Measurements from ENCODE around the gene RAB38.

RAB38 gene

GRCh38 chr11:88089134-88089533, 86.1 kb downstream of the RAB38 start:
- no peak for DNase-seq (ENCODE audit: low spot score)
- H3K27ac ChIP-seq: no peak overlapping the region
- CTCF ChIA-PET: no interaction called here
- POLR2A ChIA-PET (ENCODE audit: low non-redundant PET): no interaction called here
- no peak for TF ChIP-seq CTCF (conservative IDR thresholded peaks at IDR 0.05; ENCODE audit: low read depth)

GRCh38 chr11:88087337-88087736, 87.9 kb downstream of the RAB38 start:
- ChIA-PET POLR2A (ENCODE audit: low non-redundant PET) (no interaction called here), CTCF (no interaction called here)
- no peak for TF ChIP-seq CTCF (conservative IDR thresholded peaks at IDR 0.05; ENCODE audit: low read depth)
- no peak for DNase-seq (ENCODE audit: low spot score)
- H3K27ac ChIP-seq: no peak overlapping the region

- no peak for TF ChIP-seq CTCF (conservative IDR thresholded peaks at IDR 0.05; ENCODE audit: low read depth)
- ChIA-PET CTCF (no interaction called here), POLR2A (ENCODE audit: low non-redundant PET) (no interaction called here)
- DNase-seq (ENCODE audit: low spot score): no peak
- H3K27ac ChIP-seq: no peak overlapping the region
These were observed 88.9 kb downstream of the RAB38 start for GRCh38 chr11:88086297-88086696.

GRCh38 chr11:88070437-88070836, 104.8 kb downstream of the RAB38 start:
- POLR2A ChIA-PET (ENCODE audit: low non-redundant PET): no interaction called here
- TF ChIP-seq CTCF (conservative IDR thresholded peaks at IDR 0.05; ENCODE audit: low read depth): no peak
- DNase-seq (ENCODE audit: low spot score): no peak
- CTCF ChIA-PET: no interaction called here
- no peak overlapping the region for H3K27ac ChIP-seq

- H3K27ac ChIP-seq: no peak overlapping the region
- DNase-seq (ENCODE audit: low spot score): no peak
- ChIA-PET POLR2A (ENCODE audit: low non-redundant PET) (no interaction called here), CTCF (no interaction called here)
- TF ChIP-seq CTCF (conservative IDR thresholded peaks at IDR 0.05; ENCODE audit: low read depth): no peak
These were observed 106.2 kb downstream of the RAB38 start for GRCh38 chr11:88068848-88069554.

- CTCF ChIA-PET: no interaction called here
- no peak for DNase-seq (ENCODE audit: low spot score)
- TF ChIP-seq CTCF (conservative IDR thresholded peaks at IDR 0.05; ENCODE audit: low read depth): no peak
These were observed 109.2 kb downstream of the RAB38 start for GRCh38 chr11:88066090-88066489.

More at GRCh38 chr11:88066090-88066489, 109.2 kb downstream of the RAB38 start:
- no peak overlapping the region for H3K27ac ChIP-seq
- POLR2A ChIA-PET (ENCODE audit: low non-redundant PET): no interaction called here

All from RWPE1 (cell line).